Activated naive CD8-positive, alpha-beta T cell treated with anti-CD3 and anti-CD28 coated beads for 36 hours (primary cell): ENCODE results near the gene IPO7. TPM values are rescaled to one million over a fixed set of nuclear protein-coding genes. Genes with fewer than 3 reads are reported as not detected.
"Not testable (repeated sequence)": the region's sequence is repeated elsewhere in the genome, so short reads cannot be mapped to it uniquely, and the experiment has no call there.

ENCODE experiments used
- DNase-seq: peaks from one replicate; pipeline ENCODE4 v3.0.0; 2021
- H3K27ac Mint-ChIP-seq: one replicate; pipeline ENCODE4 v1.8.0; 2022; ENCODE audit warnings: mild to moderate bottlenecking, moderate library complexity, mixed read lengths
- H3K27me3 Mint-ChIP-seq: one replicate; pipeline ENCODE4 v1.8.0; 2022; ENCODE audit warnings: mild to moderate bottlenecking, mixed read lengths
- H3K36me3 Mint-ChIP-seq: one replicate; pipeline ENCODE4 v1.8.0; 2021; ENCODE audit warnings: mild to moderate bottlenecking, mixed read lengths
- H3K4me1 Mint-ChIP-seq: one replicate; pipeline ENCODE4 v1.8.0; 2021; ENCODE audit warnings: mixed read lengths
- H3K4me3 Mint-ChIP-seq: one replicate; pipeline ENCODE4 v1.8.0; 2022; ENCODE audit warnings: mild to moderate bottlenecking, moderate library complexity, mixed read lengths
- H3K9me3 Mint-ChIP-seq: one replicate; pipeline ENCODE4 v1.8.0; 2022; ENCODE audit warnings: mixed read lengths
- total RNA-seq, 2 experiments: library from RNA; stranded (reverse); gene quantifications; one replicate each; pipeline ENCODE4 v1.2.3, GENCODE V29; 2021

Gene IPO7
- 100 to 1,000 TPM; 195 TPM for total RNA-seq

DNA sequence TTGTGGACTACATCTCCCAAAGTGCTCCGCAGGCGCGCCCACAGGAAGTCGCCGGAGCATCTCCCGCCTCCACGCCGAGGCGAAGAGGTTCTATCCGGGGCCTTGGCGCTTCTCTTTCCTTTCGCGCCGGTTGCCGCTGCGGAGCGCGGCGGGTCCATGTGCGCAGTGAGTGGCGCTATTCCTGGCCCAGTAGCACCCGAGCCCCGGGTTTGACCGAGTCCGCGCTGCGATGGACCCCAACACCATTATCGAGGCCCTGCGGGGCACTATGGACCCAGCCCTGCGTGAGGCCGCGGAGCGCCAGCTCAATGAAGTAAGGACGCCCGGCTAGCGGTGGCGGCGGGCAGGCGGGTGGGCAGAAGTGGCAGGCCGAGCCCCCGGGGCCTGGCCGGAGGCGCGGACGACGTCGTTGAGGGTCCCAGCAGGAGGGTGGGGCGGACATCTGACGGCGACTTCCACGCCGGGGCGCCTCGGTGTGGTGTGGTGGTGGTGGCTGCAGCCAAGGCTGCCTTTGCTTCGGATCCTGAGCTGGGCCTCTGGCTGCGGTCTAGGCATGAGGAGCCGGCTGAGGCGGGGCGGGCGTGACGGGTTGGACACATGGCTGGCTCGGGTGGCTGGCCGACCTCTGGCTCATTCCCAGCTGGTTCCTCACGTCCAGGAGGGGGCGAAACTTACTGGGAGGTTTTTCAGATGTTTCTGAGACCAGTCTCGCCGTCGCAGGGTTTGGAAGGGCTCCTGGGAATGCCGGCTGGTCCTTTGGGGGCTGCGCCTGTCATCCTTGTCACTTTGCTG, at the start of gene IPO7:
TSS of gene IPO7 (plus strand) at position 118 of the 792 bp plus-strand sequence. CDS start at position 230, 112 bp downstream.
- Mint-ChIP-seq H3K4me3 (peak within 1 kb of the TSS; percentile 93), H3K4me1 (peaks cover 25% of the 10 kb centered on the region), H3K27me3 (no peaks in the 10 kb centered on the region), H3K9me3 (no peaks in the 10 kb centered on the region), H3K27ac (peak within 1 kb of the TSS; percentile 93), H3K36me3 (peaks cover 30% of the 10 kb centered on the region)
- peak; percentile 92 for DNase-seq

DNA sequence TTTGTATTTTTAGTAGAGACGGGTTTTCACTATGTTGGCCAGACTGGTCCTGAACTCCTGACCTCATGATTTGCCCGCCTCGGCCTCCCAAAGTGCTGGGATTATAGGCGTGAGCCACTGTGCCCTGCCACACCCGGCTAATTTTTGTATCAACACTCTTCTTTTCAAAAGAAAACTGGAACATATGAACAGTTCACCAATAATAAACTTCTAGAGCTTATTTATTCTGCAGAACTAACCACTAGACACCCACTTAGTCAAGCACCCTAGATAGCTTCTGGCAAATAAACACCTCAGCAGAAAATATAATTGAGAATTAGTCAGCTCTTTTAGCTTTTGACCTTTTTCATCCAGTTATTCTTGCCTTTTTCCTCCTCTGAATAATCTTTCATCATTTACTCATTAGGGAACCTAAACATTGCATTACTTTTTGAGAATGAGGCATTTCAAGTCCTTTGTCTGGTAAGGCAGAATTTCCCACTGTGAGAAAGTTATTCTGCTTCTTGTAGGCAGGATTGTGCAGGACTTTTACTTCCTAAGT, 42.7 kb upstream of the IPO7 start:
- Mint-ChIP-seq H3K36me3 (no peaks in the 10 kb centered on the region), H3K9me3 (no peaks in the 10 kb centered on the region), H3K4me1 (peaks cover 4% of the 10 kb centered on the region), H3K4me3 (no peak overlapping the region), H3K27ac (no peak overlapping the region), H3K27me3 (no peaks in the 10 kb centered on the region)
- no peak for DNase-seq

DNA sequence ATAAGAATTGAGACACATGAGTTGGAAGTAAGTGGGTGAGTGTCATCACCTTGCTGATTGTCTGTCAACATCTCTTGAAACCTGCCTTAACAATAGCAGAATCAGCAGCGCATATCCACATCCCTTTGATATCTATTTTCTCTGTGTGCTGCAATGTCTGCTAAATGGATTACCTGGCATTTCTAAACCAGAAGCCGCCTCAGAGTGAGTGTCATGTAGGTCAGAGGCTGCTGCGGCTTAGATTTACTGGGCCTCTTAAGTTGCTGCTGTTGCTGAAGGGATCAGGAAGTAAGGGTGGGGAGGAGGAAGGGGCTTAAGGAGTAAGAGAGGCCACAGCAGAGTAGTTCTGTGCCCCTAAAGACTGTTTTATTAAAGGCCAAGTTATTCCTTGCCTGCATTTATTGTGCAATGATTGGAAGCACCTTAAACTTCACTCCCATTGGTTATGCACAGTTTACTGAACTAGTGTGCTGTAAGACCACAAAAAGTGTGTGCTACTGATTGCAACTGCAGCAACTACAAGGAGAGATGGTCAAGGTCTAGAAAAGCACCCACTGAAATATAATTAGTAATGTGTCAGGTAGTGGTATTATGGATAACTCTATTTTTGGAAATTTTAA, 40.3 kb upstream of the IPO7 start:
- H3K4me1 Mint-ChIP-seq, result peaks cover 13% of the 10 kb centered on the region
- H3K27me3 Mint-ChIP-seq, result no peaks in the 10 kb centered on the region
- DNase-seq, result no peak
- no peaks in the 10 kb centered on the region for H3K36me3 Mint-ChIP-seq
- no peak overlapping the region for H3K4me3 Mint-ChIP-seq
- H3K27ac Mint-ChIP-seq, result no peak overlapping the region
- H3K9me3 Mint-ChIP-seq, result no peaks in the 10 kb centered on the region

DNA sequence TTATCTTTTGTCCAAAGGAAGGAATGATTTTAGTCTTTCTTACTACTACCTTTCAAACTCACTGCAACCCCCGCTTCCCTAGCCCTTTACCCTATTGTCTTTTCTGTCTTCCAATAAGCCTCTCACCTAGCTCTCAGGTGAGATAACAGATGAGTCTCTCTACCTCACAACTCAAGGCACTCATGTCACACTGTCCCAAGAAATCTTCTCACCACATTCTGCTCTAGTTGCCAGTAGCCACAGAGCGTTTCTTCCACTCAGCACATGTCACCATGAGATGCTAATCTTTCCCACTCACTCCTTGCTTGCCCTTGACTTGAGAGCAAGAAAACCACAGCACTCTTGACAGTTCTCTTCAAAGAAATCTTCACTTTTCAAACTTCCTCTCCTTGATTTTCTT, 37.4 kb upstream of the IPO7 start:
- no peak overlapping the region for H3K4me3 Mint-ChIP-seq
- H3K27ac Mint-ChIP-seq, result no peak overlapping the region
- no peaks in the 10 kb centered on the region for H3K27me3 Mint-ChIP-seq
- H3K4me1 Mint-ChIP-seq, result peaks cover 13% of the 10 kb centered on the region
- H3K36me3 Mint-ChIP-seq, result no peaks in the 10 kb centered on the region
- DNase-seq, result no peak
- H3K9me3 Mint-ChIP-seq, result no peaks in the 10 kb centered on the region

DNA sequence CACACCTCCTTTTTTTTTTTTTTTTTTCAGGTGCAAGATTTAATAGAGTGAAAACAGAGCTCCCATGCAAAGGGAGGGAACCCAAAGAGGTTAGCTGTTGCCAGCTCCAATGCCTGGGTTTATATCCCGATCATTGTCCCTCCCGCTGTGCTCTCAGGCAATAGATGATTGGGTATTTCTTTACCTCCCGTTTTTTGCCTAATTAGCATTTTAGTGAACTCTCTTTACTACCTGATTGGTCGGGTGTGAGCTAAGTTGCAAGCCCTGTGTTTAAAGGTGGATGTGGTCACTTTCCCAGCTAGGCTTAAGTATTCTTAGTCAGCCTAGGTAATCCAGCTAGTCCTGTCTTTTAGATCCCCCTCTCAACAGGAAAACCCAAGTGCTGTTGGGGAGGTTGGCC, 36.7 kb upstream of the IPO7 start:
- not testable (repeated sequence) for DNase-seq, H3K9me3 Mint-ChIP-seq, H3K4me3 Mint-ChIP-seq, H3K36me3 Mint-ChIP-seq, H3K27ac Mint-ChIP-seq, H3K27me3 Mint-ChIP-seq
- peaks cover 13% of the 10 kb centered on the region for H3K4me1 Mint-ChIP-seq

DNA sequence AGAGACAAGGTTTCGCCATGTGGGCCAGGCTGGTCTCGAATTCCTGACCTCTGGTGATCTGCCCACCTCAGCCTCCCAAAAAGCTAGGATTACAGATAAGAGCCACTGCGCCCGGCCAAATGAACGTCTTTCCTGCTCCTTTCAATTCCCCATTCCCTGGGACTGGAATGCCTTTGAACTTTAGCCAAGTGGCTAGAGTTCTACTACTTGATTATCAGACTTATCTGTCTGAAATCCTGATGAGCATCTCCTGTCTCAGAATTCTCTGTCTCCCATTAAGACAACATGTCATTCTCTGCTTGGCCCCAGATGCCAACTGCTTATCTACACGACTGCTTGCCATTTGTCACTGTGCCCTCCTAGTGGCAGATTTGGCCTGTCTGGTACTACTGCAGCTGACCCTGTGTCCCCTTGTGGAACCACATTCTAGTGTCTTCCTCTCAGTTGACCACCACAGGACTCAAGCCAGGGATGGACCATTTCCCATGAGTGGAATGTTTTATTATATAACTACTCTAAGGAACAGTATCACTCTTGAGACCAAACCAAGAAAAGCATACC, 33.1 kb upstream of the IPO7 start:
- Mint-ChIP-seq H3K27me3 (no peaks in the 10 kb centered on the region), H3K9me3 (no peaks in the 10 kb centered on the region), H3K4me1 (peaks cover 9% of the 10 kb centered on the region), H3K4me3 (no peak overlapping the region), H3K36me3 (no peaks in the 10 kb centered on the region), H3K27ac (no peak overlapping the region)
- DNase-seq, result no peak

DNA sequence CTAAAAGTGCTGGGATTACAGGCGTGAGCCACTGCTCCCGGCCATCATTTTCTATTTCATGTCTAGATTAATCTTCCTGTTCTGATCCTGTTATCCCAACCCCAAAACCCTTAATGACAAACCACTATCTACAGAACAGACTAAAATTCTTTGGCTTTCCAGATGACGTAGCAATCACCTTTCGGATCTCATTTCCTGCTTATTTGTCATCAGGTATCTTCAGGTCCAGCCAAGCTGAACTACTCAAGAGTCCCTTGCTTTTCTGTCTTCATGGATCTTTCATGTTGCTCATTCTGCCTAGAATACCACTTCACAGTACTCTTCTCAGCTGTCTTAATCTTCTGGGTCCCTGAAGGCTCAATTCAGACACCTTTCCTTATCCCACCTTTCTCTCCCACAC, 27.4 kb upstream of the IPO7 start:
- Mint-ChIP-seq H3K36me3 (no peaks in the 10 kb centered on the region), H3K27ac (no peak overlapping the region), H3K9me3 (no peaks in the 10 kb centered on the region), H3K4me3 (no peak overlapping the region), H3K27me3 (no peaks in the 10 kb centered on the region), H3K4me1 (peaks cover 9% of the 10 kb centered on the region)
- DNase-seq, result no peak

DNA sequence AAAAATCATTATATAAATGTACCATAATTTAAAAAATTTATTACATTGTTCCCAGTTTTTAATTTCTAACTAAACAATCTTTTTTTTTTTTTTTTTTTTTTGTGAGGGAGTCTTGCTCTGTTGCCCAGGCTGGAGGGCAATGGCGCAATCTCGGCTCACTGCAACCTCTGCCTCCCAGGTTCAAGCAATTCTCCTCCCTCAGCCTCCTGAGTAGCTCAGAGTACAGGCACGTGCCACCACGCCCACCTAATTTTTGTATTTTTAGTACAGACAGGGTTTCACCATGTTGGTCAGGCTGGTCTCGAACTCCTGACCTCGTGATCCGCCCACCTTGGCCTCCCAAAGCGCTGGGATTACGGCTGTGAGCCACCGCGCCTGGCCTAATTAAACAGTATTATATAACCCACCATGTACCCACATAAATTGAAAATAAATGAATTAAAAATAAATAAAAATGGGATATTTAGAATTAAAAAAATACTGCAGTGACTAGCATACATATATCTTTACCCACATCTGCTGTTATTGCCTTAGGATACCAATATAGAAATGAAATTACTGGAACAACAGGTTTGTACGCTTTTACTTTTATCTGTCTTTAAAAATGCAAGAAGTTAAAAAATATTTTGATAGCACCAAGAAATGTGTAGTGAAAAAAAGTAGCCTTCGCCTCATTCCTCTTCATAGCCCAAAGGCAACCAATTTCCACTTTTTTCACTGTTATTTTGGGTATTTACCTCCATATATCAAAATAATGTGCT, 23.4 kb upstream of the IPO7 start:
- H3K4me1 Mint-ChIP-seq, result peaks cover 27% of the 10 kb centered on the region
- not testable (repeated sequence) for DNase-seq, H3K4me3 Mint-ChIP-seq, H3K9me3 Mint-ChIP-seq, H3K36me3 Mint-ChIP-seq, H3K27me3 Mint-ChIP-seq, H3K27ac Mint-ChIP-seq

DNA sequence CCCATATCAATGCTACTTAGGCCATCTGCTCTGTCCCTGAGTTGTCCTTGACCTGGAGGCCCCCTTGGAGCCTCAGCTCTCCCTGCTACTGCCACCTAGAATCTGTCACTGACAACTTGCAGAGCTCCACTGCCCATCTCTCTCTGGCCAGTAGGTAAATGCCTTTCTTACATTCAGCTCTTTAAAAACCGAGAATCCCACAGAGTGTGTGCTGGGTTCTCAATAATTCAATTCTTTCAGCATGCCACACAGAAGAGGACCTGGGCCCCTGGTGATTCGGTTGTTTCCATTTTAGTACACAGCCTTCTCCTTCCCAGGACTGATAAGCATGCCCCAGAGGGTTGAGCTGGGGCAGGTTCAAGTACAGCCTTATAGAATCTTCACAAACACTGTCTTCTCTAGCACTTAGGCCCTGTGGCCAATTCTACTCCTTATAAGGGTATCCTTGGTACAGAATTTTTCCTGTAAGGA, 22.0 kb upstream of the IPO7 start:
- no peaks in the 10 kb centered on the region for H3K9me3 Mint-ChIP-seq
- no peaks in the 10 kb centered on the region for H3K27me3 Mint-ChIP-seq
- peak overlapping the region; percentile 30 for H3K27ac Mint-ChIP-seq
- peaks cover 27% of the 10 kb centered on the region for H3K4me1 Mint-ChIP-seq
- no peaks in the 10 kb centered on the region for H3K36me3 Mint-ChIP-seq
- DNase-seq, result no peak
- H3K4me3 Mint-ChIP-seq, result no peak overlapping the region

DNA sequence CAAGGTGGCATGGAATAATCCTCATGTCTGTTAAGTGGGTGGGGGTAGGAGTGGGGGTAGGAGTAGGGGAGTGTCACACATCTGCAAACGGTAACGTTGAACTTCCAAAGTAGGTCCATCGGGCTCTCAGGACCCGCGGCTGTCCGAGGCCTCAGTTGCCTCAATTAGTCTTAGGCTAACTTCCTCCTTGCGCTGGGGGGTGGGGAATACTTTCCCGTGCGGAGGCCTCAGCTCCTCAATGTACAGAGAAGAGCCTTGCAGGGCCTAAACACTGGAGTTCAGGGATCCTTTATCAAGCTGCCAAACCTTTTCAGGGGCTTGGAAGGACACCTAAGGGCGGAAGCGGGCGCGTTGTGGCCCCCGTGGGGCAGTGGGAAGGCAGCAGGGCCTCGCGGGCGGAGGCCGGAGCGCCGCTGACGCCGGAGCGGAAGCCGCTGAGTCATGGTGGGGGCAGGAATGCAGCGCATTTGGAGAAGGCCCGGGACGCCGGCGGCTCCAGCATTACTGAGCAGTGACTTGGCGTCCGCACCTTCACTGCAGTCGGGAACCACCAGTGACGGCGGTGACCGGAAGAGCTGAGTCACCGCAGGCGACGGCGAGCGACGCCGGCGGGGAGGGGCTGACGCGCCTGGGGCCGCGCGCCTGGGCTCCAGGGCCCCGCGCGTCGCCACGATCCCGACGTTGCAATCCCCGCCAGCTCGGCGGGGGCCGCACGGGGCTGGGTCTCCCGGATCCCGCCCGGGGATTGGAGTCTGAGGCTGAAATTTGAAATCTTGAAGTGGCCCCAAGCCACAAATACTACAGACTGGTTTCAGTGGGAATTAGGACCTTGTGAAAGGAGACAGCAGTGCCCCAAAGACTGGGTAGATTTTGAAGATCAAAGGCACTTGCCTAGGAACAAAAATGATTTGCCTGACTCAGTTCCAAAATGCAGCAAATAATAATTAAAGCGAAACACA, 20.2 kb upstream of the IPO7 start:
- Mint-ChIP-seq H3K27ac (peak overlapping the region; percentile 88), H3K27me3 (no peaks in the 10 kb centered on the region), H3K4me1 (peaks cover 25% of the 10 kb centered on the region), H3K36me3 (no peaks in the 10 kb centered on the region), H3K9me3 (no peaks in the 10 kb centered on the region), H3K4me3 (peak overlapping the region; percentile 77)
- DNase-seq, result peak; percentile 89

DNA sequence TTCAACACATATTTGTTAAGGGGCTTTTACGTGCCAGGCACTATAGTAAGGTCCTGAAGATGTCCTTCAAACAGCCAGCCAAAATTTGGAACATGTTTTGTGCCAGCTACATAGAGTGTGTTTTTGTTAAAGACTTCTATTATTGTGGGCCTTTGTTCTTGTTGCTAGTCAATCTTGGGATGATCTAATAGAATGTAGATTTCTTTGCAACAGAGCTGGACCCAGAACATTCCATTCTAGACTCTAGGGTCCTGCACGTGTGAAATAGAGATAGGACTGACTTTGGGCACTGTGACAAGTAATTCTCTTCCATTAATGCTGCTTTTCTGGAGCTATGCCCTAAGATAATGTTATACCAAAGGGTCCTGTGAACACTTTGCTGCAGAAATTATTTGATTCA, 16.9 kb upstream of the IPO7 start:
- Mint-ChIP-seq H3K27ac (no peak overlapping the region), H3K4me3 (no peak overlapping the region)
- DNase-seq, result no peak

DNA sequence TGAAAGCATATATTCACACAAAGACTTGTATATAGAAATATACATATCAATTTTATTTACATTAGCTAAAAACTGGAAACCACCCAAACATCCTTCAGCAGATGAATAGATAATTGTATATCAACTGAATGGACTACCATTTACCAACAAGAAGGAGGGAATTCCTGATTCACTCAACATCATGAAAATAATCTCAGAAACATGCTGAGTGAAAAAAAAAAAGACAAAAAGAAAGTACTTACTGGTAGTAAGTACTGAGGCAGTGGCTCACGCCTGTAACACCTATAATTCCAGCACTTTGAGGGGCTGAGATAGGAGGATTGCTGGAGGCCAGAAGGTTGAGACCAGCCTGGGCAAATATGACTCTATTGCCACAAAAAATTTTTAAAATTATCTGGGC, 7.4 kb upstream of the IPO7 start:
- H3K27me3 Mint-ChIP-seq, result peaks cover 5% of the 10 kb centered on the region
- H3K4me3 Mint-ChIP-seq, result no peak overlapping the region
- no peaks in the 10 kb centered on the region for H3K9me3 Mint-ChIP-seq
- DNase-seq, result no peak
- peaks cover 4% of the 10 kb centered on the region for H3K4me1 Mint-ChIP-seq
- H3K27ac Mint-ChIP-seq, result no peak overlapping the region
- no peaks in the 10 kb centered on the region for H3K36me3 Mint-ChIP-seq

More for the DNA sequence above, 16.9 kb upstream of the IPO7 start:
- peaks cover 14% of the 10 kb centered on the region for H3K4me1 Mint-ChIP-seq
- no peaks in the 10 kb centered on the region for H3K36me3 Mint-ChIP-seq
- H3K9me3 Mint-ChIP-seq, result no peaks in the 10 kb centered on the region
- peaks cover 3% of the 10 kb centered on the region for H3K27me3 Mint-ChIP-seq

DNA sequence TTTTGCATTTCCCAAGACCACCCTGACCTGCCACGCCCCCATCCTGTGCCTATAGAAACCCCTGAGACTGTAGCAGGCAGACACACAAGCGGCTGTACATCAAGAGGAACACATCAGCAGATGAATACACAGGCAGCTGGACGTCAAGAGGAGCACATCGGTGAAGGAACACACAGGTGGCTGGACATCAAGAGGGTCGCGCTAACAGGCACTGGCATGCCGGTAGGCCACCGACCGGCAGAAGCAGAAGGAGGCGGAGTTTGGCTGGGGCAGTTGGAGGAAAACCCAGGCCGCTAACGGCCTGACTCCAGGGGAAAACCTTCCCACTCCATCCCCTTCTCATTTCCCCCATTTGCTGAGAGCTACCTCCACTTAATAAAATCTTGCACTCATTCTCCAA, 5.4 kb upstream of the IPO7 start:
- no peaks in the 10 kb centered on the region for H3K9me3 Mint-ChIP-seq
- H3K36me3 Mint-ChIP-seq, result no peaks in the 10 kb centered on the region
- H3K4me3 Mint-ChIP-seq, result no peak overlapping the region
- no peaks in the 10 kb centered on the region for H3K27me3 Mint-ChIP-seq
- H3K4me1 Mint-ChIP-seq, result peaks cover 7% of the 10 kb centered on the region
- DNase-seq, result no peak
- no peak overlapping the region for H3K27ac Mint-ChIP-seq

DNA sequence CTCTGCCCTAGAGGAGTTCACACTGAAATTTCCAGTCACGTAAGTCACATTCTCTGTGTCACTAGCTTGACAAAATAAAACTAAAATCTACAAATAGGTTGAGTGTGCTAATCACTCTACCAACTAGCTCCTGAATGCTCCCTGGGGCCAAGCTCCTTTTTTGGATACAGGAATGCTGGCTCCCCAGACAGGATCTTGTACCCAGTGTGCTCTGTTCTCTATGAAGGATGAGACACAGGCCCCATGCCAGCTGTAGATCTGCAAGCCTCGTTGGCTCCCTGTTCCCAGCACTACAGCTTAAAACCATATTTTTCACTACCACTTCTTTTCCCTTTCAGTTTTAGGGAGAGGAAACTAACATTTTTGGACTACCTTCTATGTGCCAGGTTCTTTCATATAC, 3.7 kb upstream of the IPO7 start:
- H3K27me3 Mint-ChIP-seq, result no peaks in the 10 kb centered on the region
- no peak overlapping the region for H3K27ac Mint-ChIP-seq
- H3K4me1 Mint-ChIP-seq, result peaks cover 9% of the 10 kb centered on the region
- no peaks in the 10 kb centered on the region for H3K9me3 Mint-ChIP-seq
- no peak for DNase-seq
- H3K4me3 Mint-ChIP-seq, result no peak overlapping the region
- H3K36me3 Mint-ChIP-seq, result peaks cover 9% of the 10 kb centered on the region
